HG03432 (cell line): ENCODE data around the gene HYKK.
"Not testable (repeated sequence)": the region's sequence is repeated elsewhere in the genome, so short reads cannot be mapped to it uniquely, and the experiment has no call there.

Experiments used
- ATAC-seq: cut with Tn5 transposase; IDR thresholded peaks from one replicate; pipeline ENCODE4 v1.9.1; 2021; ENCODE audit warnings: mild to moderate bottlenecking, moderate library complexity; ENCODE audit not compliant: unreplicated experiment

The HYKK gene

GRCh38 chr15:78506971-78507830, at the start of gene HYKK:
Gene HYKK, plus strand, starts transcription at chr15:78507577. Its CDS starts 5,512 bp downstream, at chr15:78513089.
- ATAC-seq = peak; percentile 91

GRCh38 chr15:78460737-78461136, 46.6 kb upstream of the HYKK start:
- no peak for ATAC-seq

DNA sequence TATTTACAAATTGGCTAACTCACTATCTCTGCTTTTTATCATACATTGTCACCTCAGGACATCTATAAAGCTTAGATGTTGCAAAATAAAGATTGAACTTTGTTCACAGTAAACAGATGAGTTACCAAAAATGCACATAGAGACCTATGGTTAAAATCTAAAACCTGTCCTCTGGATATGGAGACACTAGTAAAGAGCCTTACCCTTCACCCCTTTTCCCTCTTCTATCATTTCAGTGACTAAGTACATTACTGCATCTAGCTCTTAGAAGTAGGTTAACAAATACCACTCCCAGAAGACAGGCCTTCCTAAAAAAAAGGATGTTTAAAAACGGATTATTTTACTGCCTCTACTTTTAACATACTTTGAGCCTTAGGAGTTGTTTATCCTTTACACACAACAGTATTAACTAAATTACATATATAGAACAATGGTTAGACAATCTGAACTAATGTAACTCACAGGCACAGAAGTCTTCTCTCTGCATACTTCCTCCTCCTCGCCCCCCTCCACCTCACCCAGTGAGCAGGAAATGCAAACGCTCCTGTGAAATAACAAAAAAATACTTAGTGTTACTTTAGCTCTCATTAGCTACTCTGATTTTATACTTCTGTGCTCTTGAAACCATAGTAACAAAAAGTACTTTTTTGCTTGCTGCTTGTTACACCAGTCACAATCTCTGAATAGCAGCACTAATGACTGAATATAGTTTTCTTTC, 46.0 kb upstream of the HYKK start:
- ATAC-seq = no peak

DNA sequence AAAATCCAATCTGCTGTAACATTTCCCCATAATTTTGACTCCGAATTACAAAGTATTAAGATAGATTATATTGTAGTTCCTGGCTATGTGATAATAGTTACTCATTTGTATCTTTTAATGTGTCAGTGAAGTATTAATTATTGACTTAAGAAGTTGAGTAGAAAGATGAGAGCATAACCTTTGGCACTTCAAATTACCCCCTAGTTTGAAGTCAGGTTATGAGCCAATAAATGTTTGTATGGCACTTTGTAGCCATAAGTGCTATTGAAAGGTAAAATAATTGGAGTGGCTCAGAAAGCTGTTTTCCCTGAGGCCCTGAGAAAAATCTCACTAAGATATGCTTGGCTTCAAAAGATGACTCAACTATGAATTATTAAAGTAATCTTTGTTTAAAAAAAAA, 38.3 kb upstream of the HYKK start:
- no peak for ATAC-seq

- ATAC-seq = no peak
Measured at GRCh38 chr15:78477295-78477694, 30.1 kb upstream of the HYKK start.

DNA sequence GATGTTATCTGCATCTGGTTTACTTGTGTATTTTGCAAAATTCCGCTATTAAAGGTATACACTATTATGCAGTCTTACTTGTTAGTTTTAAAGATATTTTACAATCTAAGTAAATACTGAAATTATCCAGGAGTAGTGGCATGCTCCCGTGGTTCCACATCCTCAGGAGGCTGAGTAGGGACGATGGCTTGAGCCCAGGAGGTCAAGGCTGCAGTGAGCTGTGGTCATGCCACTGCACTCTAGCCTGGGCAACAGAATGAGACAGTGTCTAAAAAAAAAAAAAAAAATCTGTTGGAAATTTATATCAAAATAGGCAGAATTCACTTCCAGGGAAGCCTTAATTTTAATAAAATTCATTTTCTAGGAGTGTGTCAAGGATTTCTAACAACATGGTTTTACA, 27.7 kb upstream of the HYKK start:
- no peak for ATAC-seq

GRCh38 chr15:78481917-78482316, 25.5 kb upstream of the HYKK start:
- ATAC-seq = no peak

- ATAC-seq = no peak
Measured at GRCh38 chr15:78492872-78493271, 14.5 kb upstream of the HYKK start.

DNA sequence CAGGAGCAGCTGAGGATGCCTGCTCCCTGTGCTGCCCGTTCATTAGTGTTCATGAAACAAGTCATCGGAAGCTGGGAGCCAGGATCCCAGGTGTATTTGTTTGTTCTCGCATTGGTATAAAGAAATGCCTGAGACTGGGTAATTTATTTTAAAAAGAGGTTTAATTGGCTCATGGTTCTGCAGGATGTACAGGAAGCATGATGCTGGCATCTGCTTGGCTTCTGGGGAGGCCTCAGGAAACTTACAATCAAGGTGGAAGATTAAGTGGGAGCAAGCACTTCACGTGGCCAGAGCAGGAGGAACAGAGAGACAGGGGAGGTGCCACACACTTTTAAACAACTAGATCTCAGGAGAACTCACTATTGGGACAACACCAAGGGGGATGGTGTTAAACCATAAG, 5.5 kb upstream of the HYKK start:
- no peak for ATAC-seq

- ATAC-seq = no peak
Measured at GRCh38 chr15:78502641-78503040, 4.7 kb upstream of the HYKK start.

DNA sequence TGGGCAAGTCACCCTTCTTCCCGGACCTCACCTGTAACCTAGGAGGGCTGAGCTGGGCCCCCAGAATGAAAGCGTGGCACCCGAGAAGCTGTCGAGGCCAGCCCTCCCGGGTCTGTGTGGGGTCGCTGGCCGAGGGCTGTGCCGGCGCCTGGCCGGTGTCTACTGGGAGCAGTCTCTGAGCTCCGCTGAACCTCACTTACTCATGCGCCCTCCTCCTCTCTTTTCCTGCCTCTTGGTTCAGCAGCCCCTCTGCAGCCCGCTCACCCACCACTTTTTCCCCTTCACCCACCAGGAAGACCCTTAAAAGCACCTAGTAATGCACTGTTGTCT, 419 bp downstream of the HYKK start:
- ATAC-seq = peak; percentile 29

- no peak for ATAC-seq
Measured at GRCh38 chr15:78508272-78508671, 895 bp downstream of the HYKK start.

- no peak for ATAC-seq
Measured at GRCh38 chr15:78509726-78510312, 2.4 kb downstream of the HYKK start.

DNA sequence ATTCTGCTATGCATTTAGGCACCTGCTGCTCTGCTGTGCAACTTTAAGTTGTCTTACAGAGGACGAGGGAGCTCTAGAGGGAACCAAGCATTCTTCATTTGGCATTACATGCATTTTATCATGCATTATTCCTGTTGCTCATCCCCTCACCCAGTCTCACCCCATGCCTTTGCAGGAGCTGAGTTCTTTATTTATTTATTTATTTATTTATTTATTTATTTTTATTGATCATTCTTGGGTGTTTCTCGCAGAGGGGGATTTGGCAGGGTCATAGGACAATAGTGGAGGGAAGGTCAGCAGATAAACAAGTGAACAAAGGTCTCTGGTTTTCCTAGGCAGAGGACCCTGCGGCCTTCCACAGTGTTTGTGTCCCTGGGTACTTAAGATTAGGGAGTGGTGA, 12.7 kb downstream of the HYKK start:
- ATAC-seq = not testable (repeated sequence)

GRCh38 chr15:78524230-78524629, 16.9 kb downstream of the HYKK start:
- ATAC-seq = no peak

DNA sequence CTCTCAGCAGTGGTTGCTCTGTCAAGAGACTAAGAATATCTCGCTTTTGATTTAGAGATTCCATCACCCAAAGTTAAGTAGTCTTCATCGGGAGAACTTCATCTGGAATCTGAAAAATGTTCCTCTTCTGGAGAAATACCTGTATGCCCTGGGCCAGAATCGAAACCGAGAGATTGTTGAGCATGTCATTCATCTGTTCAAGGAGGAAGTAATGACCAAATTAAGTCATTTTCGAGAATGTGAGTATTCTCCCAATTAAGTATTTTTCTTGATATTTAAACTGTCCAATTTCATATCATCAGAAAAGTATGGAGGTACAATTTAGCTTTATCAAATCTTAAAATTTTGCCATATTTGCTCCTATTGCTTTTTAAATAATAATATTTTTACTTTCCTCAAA, 19.9 kb downstream of the HYKK start:
- ATAC-seq = no peak

GRCh38 chr15:78533331-78533730, 26.0 kb downstream of the HYKK start:
- no peak for ATAC-seq

GRCh38 chr15:78536134-78536533, 28.8 kb downstream of the HYKK start:
- no peak for ATAC-seq

GRCh38 chr15:78537266-78537905, 30.0 kb downstream of the HYKK start:
- no peak for ATAC-seq

- ATAC-seq = no peak
Measured at GRCh38 chr15:78538358-78538757, 31.0 kb downstream of the HYKK start.

GRCh38 chr15:78539464-78540140, 32.2 kb downstream of the HYKK start:
- not testable (repeated sequence) for ATAC-seq
